HG03135 (cell line): ENCODE measurements around the gene LCT.
"Not testable (repeated sequence)": the region's sequence is repeated elsewhere in the genome, so short reads cannot be mapped to it uniquely, and the experiment has no call there.

Experiments used
- ATAC-seq: cut with Tn5 transposase; IDR thresholded peaks from one replicate; pipeline ENCODE4 v1.9.1; 2021; ENCODE audit warnings: mild to moderate bottlenecking, moderate library complexity; ENCODE audit not compliant: unreplicated experiment

Gene LCT

GRCh38 chr2:135798275-135798705, 38.7 kb downstream of the LCT start:
- ATAC-seq, result no peak

- peak; percentile 78 for ATAC-seq
These were observed 39.3 kb downstream of the LCT start for GRCh38 chr2:135797497-135798274.

- no peak for ATAC-seq
These were observed 40.4 kb downstream of the LCT start for GRCh38 chr2:135796606-135797005.

GRCh38 chr2:135795641-135796040, 41.3 kb downstream of the LCT start:
- ATAC-seq, result not testable (repeated sequence)

GRCh38 chr2:135792401-135793150, 44.4 kb downstream of the LCT start:
- no peak for ATAC-seq

- no peak for ATAC-seq
These were observed 45.4 kb downstream of the LCT start for GRCh38 chr2:135791418-135792190.

- no peak for ATAC-seq
These were observed 46.6 kb downstream of the LCT start for GRCh38 chr2:135790423-135790822.

- no peak for ATAC-seq
These were observed 50.2 kb downstream of the LCT start for GRCh38 chr2:135786823-135787222.

- ATAC-seq, result no peak
These were observed 52.0 kb downstream of the LCT start for GRCh38 chr2:135785032-135785431.

- no peak for ATAC-seq
These were observed 53.5 kb downstream of the LCT start for GRCh38 chr2:135783439-135783838.

- ATAC-seq, result no peak
These were observed 54.8 kb downstream of the LCT start for GRCh38 chr2:135782231-135782630.

- ATAC-seq, result no peak
These were observed 60.6 kb downstream of the LCT start for GRCh38 chr2:135776367-135776766.

GRCh38 chr2:135775420-135775819, 61.6 kb downstream of the LCT start:
- no peak for ATAC-seq

- ATAC-seq, result no peak
These were observed 63.1 kb downstream of the LCT start for GRCh38 chr2:135773917-135774316.

- no peak for ATAC-seq
These were observed 63.7 kb downstream of the LCT start for GRCh38 chr2:135773319-135773718.

GRCh38 chr2:135768863-135769262, 68.1 kb downstream of the LCT start:
- ATAC-seq, result no peak

GRCh38 chr2:135762530-135762929, 74.5 kb downstream of the LCT start:
- no peak for ATAC-seq

GRCh38 chr2:135762022-135762421, 75.0 kb downstream of the LCT start:
- ATAC-seq, result no peak

- no peak for ATAC-seq
These were observed 80.3 kb downstream of the LCT start for GRCh38 chr2:135756692-135757091.

- no peak for ATAC-seq
These were observed 81.4 kb downstream of the LCT start for GRCh38 chr2:135755573-135755972.

- ATAC-seq, result no peak
These were observed 91.4 kb downstream of the LCT start for GRCh38 chr2:135745545-135745944.
